ENCODE data around the gene CFTR. TPM values are rescaled to one million over a fixed set of nuclear protein-coding genes. Genes with fewer than 3 reads are reported as not detected.

The CFTR gene
- total RNA-seq, 1 experiment from 2014 or later = not detected

- no peak for DNase-seq (ENCODE audit: low spot score)
- in situ Hi-C loops (cut with HindIII; ENCODE audit: low sequenced_read_pairs) = no loop called here
These were observed 85.4 kb downstream of the CFTR start for GRCh38 chr7:117565226-117565625.

GRCh38 chr7:117567781-117568180, 88.0 kb downstream of the CFTR start:
- no peak for DNase-seq (ENCODE audit: low spot score)
- in situ Hi-C loops (cut with HindIII; ENCODE audit: low sequenced_read_pairs) = no loop called here

- DNase-seq (ENCODE audit: low spot score) = no peak
- in situ Hi-C loops (cut with HindIII; ENCODE audit: low sequenced_read_pairs) = no loop called here
These were observed 93.2 kb downstream of the CFTR start for GRCh38 chr7:117572856-117573620.

DNA sequence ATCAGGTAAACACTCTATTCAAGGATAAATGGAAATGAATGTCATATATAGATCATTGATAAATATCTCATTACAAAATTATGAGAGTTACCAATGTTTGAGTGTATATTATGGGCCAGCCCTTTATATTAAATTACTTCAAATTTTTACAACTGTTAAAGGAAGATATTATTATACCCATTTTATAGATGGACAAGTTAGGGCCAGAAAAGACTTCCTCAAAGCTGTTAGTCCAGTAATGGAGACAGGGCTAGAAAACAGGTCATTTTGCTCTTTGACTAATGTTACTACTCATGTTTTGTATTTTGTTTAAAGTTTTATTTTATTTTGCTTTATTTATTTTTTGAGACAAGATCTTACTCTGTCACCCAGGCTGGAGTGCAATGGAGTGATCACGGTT, 101.6 kb downstream of the CFTR start:
- in situ Hi-C loops (cut with HindIII; ENCODE audit: low sequenced_read_pairs) = no loop called here
- DNase-seq (ENCODE audit: low spot score) = no peak

DNA sequence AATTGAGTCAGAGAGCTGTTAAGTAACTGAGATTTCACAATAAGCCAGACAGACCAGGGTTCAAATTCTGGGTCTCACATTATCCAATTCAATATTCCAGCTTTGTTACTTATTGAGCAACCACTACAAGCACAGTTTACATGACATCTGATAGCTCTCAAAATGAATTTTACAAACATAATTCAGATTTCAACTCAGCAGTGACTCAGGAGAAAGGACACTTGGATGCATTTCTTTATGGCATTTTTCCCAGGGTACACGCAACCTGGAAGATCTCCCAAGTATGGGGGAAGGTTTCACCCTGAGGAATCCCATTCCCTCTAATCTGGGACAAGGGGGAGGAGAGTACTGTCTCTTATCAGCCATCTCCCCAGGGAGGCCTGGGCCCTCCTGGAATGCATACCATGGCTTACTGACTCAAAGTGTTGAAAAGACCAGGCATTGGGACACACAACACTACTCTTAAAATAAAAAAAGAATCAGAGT, 102.4 kb downstream of the CFTR start:
- in situ Hi-C loops (cut with HindIII; ENCODE audit: low sequenced_read_pairs) = no loop called here
- no peak for DNase-seq (ENCODE audit: low spot score)

- in situ Hi-C loops (cut with HindIII; ENCODE audit: low sequenced_read_pairs) = no loop called here
- DNase-seq (ENCODE audit: low spot score) = no peak
These were observed 108.1 kb downstream of the CFTR start for GRCh38 chr7:117587931-117588330.

- in situ Hi-C loops (cut with HindIII; ENCODE audit: low sequenced_read_pairs) = no loop called here
- DNase-seq (ENCODE audit: low spot score) = no peak
These were observed 108.5 kb downstream of the CFTR start for GRCh38 chr7:117588352-117588794.

GRCh38 chr7:117590191-117590590, 110.4 kb downstream of the CFTR start:
- in situ Hi-C loops (cut with HindIII; ENCODE audit: low sequenced_read_pairs) = no loop called here
- DNase-seq (ENCODE audit: low spot score) = no peak

DNA sequence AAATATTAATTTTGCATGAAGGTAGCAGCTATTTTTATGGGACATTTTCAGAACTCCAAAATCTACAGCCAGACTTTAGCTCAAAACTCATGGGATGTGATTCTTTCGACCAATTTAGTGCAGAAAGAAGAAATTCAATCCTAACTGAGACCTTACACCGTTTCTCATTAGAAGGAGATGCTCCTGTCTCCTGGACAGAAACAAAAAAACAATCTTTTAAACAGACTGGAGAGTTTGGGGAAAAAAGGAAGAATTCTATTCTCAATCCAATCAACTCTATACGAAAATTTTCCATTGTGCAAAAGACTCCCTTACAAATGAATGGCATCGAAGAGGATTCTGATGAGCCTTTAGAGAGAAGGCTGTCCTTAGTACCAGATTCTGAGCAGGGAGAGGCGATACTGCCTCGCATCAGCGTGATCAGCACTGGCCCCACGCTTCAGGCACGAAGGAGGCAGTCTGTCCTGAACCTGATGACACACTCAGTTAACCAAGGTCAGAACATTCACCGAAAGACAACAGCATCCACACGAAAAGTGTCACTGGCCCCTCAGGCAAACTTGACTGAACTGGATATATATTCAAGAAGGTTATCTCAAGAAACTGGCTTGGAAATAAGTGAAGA, 112.3 kb downstream of the CFTR start:
- in situ Hi-C loops (cut with HindIII; ENCODE audit: low sequenced_read_pairs) = no loop called here
- no peak for DNase-seq (ENCODE audit: low spot score)

- in situ Hi-C loops (cut with HindIII; ENCODE audit: low sequenced_read_pairs) = no loop called here
- no peak for DNase-seq (ENCODE audit: low spot score)
These were observed 116.3 kb downstream of the CFTR start for GRCh38 chr7:117596134-117596533.

DNA sequence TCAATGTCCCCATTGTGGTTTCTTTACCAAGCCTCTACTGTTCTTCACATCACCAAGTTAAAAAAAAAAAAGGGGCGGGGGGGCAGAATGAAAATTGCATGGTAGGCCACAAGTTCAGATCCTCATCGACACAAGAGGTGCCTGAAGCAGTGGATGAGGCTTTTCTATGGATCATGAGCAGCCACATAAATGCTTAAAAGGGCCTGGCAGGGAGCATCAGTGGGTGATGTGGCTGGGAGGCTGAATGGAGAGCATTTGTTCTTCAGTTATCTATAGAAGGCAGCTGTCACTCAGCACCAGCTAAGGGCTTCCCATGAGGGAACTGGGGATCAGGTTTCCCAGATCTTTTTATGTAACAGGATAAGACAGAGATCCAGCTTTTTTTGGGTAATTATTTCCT, 117.9 kb downstream of the CFTR start:
- in situ Hi-C loops (cut with HindIII; ENCODE audit: low sequenced_read_pairs) = no loop called here
- no peak for DNase-seq (ENCODE audit: low spot score)

DNA sequence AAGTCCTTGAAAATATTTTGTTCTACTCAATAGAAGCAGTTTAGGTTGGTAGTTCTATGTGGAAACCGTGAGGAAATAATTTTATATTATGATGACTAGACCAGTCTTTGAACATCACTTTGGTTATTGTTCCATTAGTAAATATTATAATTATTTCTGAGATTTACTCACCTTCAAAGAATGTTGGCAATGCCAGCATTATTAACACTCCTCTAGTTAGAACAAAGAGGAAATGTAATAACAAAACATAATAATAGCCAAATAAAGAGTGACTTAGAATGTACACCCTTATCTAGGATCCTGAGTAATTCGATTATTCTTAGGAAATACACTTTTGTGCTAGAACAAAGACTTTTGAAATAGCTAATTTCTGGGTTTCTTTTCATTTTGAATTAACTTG, 121.1 kb downstream of the CFTR start:
- in situ Hi-C loops (cut with HindIII; ENCODE audit: low sequenced_read_pairs) = no loop called here
- no peak for DNase-seq (ENCODE audit: low spot score)

- in situ Hi-C loops (cut with HindIII; ENCODE audit: low sequenced_read_pairs) = no loop called here
- DNase-seq (ENCODE audit: low spot score) = no peak
These were observed 123.8 kb downstream of the CFTR start for GRCh38 chr7:117603627-117604026.

GRCh38 chr7:117605712-117606111, 125.9 kb downstream of the CFTR start:
- no peak for DNase-seq (ENCODE audit: low spot score)

GRCh38 chr7:117606132-117606531, 126.3 kb downstream of the CFTR start:
- in situ Hi-C loops (cut with HindIII; ENCODE audit: low sequenced_read_pairs) = no loop called here
- DNase-seq (ENCODE audit: low spot score) = no peak

More at GRCh38 chr7:117605712-117606111, 125.9 kb downstream of the CFTR start:
- in situ Hi-C loops (cut with HindIII; ENCODE audit: low sequenced_read_pairs) = no loop called here

- in situ Hi-C loops (cut with HindIII; ENCODE audit: low sequenced_read_pairs) = no loop called here
- no peak for DNase-seq (ENCODE audit: low spot score)
These were observed 130.6 kb downstream of the CFTR start for GRCh38 chr7:117610396-117610795.

GRCh38 chr7:117612637-117613036, 132.8 kb downstream of the CFTR start:
- DNase-seq (ENCODE audit: low spot score) = no peak
- in situ Hi-C loops (cut with HindIII; ENCODE audit: low sequenced_read_pairs) = no loop called here

GRCh38 chr7:117616694-117617093, 136.9 kb downstream of the CFTR start:
- no peak for DNase-seq (ENCODE audit: low spot score)
- in situ Hi-C loops (cut with HindIII; ENCODE audit: low sequenced_read_pairs) = no loop called here

DNA sequence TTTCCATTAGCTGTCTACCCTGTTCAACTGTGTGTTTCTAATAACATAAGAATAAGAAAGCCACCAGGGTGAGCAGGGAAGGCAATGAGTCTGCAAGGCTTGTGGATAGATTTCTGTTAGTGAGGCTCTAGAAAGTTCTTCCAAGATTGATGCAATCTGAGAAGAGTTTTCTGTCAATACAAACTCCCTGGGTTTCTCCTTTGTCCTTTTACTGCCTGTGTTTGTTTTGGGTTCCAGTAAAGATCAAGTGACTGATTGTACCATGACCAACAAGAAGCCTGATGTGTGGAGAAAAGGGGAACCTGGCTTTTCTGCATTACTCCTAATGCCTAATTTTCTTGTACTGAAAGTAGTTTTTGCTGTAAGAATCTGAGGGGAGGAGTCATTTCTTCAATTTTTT, 139.9 kb downstream of the CFTR start:
- in situ Hi-C loops (cut with HindIII; ENCODE audit: low sequenced_read_pairs) = no loop called here
- DNase-seq (ENCODE audit: low spot score) = no peak

GRCh38 chr7:117621075-117621618, 141.3 kb downstream of the CFTR start:
- no peak for DNase-seq (ENCODE audit: low spot score)
- in situ Hi-C loops (cut with HindIII; ENCODE audit: low sequenced_read_pairs) = no loop called here
